Spleen (tissue), 7 donors: Measurements from ENCODE around the gene IL25.

Experiments
- CTCF ChIP-seq, 11 experiments: fragments of 200-600 bp in 7 of 11; fragments of 450-650 bp in 4 of 11; sonication (generic) in 4 of 11; IDR thresholded peaks in 8 of 11; conservative IDR thresholded peaks in 3 of 11; 1 replicate in 7 of 11; 2 replicates in 4 of 11; pipeline versions ENCODE4 v1.4.0 to v1.8.0; 2016 to 2021; ENCODE audit warnings: antibody characterized with exemption in 11 of 11, inconsistent platforms in 4 of 11, mild to moderate bottlenecking in 1 of 11
- POLR2A ChIP-seq, 3 donors: fragments of 450-650 bp; IDR thresholded peaks; one replicate each; pipeline ENCODE4 v1.5.1; 2017; ENCODE audit warnings: antibody characterized with exemption in 3 of 3, mild to moderate bottlenecking in 1 of 3
- POLR2AphosphoS5 ChIP-seq, 3 donors: sonication (generic); formaldehyde crosslinking; IDR thresholded peaks; one replicate each; pipeline ENCODE4 v1.5.1; 2017; ENCODE audit warnings: antibody characterized with exemption in 3 of 3
- donor health status: DM: no; HTN: no; CAD: no; lungs with moderate emphysema.
- donor health status: DM: no; HTN: no; CAD: no.
- donor health status: DM: no; HTN: no; CAD: no.

- TF ChIP-seq CTCF (IDR thresholded peaks at IDR 0.05 in 8 of 11, conservative IDR thresholded peaks at IDR 0.05 in 3 of 11) (no peak), POLR2AphosphoS5 (IDR thresholded peaks at IDR 0.05) (no peak), POLR2A (IDR thresholded peaks at IDR 0.05) (no peak)
Observed at GRCh38 chr14:23396781-23397407, 24.3 kb downstream of the IL25 start.
